GM18861 (cell line): ENCODE measurements around the gene CST9L.

ENCODE experiments used
- ATAC-seq: cut with Tn5 transposase; IDR thresholded peaks from one replicate; pipeline ENCODE4 v1.9.1; 2021; ENCODE audit not compliant: unreplicated experiment

CST9L gene

DNA sequence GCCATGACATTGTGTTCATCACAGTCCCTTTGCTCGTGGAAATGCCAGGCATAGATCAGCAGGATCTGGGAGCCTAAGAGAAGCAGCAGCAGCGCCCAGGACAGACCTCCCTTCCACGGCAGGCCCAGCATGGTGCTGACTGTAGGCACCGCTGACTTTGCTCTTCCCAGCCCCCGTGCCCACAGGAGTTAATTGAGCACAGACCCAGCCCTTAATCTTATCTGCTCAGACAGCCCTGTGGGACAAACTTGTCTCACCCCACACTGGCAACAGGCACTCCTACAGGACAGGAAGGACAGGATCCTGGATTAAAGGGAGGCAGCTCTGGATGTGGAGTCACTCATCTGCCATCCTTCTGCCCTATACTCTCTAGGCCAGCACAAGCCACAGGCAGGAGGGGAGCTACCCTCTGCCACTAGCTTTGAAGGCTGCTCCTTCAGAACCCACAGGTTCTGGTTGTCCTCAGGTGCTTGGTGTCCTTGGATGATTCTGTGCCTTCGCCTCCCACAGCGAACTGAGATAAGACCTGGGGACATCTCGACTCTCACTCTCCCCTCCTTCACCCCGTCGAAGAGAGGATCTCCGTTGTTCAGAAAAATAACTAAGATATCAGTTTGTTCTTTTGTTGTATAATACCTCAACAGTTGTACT is at the start of gene CST9L:
TSS of gene CST9L (minus strand) at position 165 of the 651 bp plus-strand sequence. CDS start at position 131, 34 bp downstream.
- no peak for ATAC-seq

DNA sequence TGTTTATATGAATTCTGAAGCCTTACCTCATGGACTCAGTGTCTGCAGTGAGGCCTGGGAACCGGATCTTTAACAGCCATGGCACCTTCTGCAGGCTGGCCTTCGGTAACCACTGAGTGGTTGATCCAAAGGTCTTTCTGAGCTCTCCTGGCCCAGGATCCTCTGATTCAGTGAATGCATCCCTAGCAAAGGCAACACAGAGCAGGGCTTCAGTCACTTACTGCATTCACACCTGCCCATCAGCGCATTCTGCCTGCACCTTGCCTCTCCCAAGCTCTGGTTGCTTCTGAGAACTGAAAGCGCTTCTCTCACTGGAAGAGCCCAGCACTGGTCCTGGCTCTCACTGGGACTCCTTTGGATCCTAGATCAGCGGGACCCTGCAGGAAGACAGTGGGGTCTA is 45.9 kb upstream of the CST9L start:
- ATAC-seq: no peak

- no peak for ATAC-seq
These were observed 45.4 kb upstream of the CST9L start for GRCh38 chr20:23613676-23614075.

- no peak for ATAC-seq
These were observed 44.1 kb upstream of the CST9L start for GRCh38 chr20:23612396-23612795.

GRCh38 chr20:23609486-23610109 is 41.3 kb upstream of the CST9L start:
- no peak for ATAC-seq

DNA sequence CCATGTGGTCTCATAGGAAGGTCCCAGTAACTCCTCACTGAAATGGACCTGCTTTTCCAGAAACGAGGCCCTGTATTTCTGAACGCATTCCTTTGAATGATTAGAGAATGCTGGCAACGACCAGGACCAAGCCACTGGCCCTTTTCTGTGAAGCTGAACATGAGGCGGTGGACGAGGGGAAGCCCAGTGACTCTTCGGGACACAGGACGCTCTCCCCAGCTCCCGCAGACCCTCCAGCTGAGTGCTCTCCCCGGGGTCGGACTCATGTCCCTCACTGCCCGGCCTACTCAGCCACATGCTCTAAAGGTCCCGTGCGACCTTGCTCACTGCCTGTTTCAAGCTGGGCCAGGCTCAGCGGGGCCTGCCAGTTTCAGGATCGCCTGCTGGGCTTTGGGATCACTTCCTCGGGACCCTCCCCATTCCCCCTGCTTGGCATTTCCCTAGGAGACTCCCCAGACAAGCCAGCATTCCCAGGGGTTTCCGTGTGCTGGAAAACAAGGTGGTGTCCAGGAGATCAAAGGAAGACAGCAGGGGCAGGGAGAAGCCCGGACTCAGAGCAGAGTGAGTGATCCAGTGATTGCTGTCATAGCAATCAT is 40.1 kb upstream of the CST9L start:
- no peak for ATAC-seq

DNA sequence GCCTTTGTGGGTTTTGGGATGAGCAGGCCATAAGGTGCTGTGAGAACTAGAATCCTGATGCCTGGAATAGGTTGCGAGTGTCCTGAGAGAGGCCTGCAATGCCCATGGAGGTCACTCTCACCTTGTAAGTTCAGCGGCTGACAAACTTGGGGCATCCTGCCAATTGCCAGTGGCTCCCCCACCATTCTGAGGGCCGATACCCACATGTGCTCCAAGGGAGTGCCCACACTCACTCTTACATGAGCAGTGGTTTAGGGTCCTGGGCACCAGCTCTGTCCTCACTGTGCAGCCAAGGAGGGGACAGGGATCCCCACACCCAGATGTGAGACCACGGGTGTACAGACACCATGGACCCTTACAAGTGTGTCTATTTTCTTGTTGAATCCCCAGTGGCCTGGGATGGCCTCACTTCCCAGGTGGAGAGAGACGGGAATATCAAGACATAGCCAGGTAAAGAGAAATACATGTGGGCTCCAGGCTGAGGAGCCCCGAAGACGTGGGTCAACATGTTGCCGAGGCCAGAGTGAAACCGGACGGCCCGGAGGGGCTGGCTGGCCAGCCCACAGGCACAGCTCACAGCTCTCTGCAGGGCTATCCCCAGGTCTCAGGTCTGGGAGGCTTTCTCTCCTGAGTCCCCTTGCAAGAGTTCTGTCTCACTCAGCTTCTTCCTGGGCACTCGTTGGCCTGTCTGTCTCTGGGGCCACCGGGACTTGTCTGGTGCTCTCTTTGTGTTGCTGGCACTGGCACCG is 39.4 kb upstream of the CST9L start:
- no peak for ATAC-seq

- no peak for ATAC-seq
These were observed 38.4 kb upstream of the CST9L start for GRCh38 chr20:23606652-23607049.

GRCh38 chr20:23605867-23606651 is 37.8 kb upstream of the CST9L start, which contains the start of gene CST9:
Gene CST9, minus strand, starts transcription at chr20:23605917. Its CDS starts 53 bp downstream, at chr20:23605864.
- no peak for ATAC-seq

- ATAC-seq: no peak
These were observed 36.0 kb upstream of the CST9L start for GRCh38 chr20:23604306-23604705.

- ATAC-seq: no peak
These were observed 35.0 kb upstream of the CST9L start for GRCh38 chr20:23603321-23603720.

- no peak for ATAC-seq
These were observed 34.4 kb upstream of the CST9L start for GRCh38 chr20:23602699-23603098.

DNA sequence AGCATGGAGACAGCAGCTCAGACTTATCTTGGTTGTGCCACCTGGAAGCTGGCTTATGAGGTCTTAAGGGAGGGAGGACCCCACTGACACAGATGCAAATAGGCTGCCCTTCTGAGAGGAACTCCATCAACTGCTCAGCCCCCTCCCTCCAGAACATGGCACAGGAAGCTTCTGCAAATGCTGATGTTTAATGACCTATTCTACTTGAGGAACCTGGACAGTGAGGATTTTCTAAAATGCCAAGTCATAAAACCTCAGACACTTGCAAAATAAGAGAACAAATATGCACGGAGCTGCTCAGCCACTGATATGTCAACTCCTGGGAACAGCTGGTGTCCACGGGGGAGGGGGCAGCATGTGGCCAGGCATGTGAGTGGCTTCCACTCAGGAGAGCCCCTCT is 34.0 kb upstream of the CST9L start:
- no peak for ATAC-seq

GRCh38 chr20:23601715-23602114 is 33.4 kb upstream of the CST9L start:
- ATAC-seq: no peak

DNA sequence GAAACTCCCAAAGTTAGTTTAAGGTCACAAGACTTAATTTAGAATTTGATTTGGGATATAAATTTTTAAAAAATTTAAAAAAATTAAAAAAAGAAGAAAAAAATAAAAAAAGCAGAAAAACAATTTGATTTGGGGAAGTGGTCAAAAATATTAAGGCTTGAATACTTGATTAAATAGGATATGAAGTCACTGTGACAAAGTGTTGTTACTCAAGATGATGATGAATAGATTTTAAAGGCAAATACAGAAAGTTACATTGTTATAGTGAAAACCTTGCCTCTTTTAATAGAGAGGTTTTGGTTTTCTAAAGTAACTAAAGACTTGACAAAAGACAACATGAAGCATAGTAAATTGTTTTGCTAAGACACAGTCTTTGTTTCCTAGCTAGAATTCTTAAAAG is 30.2 kb upstream of the CST9L start:
- ATAC-seq: no peak

DNA sequence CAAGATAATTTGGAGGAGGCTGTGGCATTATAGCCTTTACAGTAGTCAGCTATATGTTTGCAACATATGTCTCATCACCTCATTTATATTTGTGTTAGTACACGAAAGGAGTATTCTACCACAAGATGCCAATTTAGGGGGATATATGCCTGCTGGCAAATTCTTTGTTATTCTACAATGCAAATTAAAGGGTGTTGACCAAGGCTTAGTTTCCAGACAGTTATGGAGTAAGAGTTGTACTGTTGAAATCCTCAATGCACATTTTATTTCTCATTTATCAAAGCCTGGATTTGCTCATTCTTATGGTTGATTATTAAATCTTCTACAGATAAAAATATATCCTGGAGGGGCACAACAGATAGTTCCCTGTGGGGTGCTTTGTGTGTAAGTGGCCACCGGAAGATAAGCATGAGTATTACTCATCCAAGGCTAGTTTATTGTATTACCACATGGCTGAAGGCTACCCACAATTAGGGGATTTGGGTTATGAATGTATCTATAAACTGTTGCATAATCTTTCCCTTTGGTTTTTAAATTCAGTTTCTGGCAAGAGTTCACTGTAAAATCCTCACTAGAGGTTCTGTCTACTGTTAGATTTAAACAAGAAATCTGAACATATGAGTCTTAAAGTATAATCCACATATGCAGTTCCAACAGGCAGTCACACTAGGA is 28.4 kb upstream of the CST9L start:
- ATAC-seq: no peak

DNA sequence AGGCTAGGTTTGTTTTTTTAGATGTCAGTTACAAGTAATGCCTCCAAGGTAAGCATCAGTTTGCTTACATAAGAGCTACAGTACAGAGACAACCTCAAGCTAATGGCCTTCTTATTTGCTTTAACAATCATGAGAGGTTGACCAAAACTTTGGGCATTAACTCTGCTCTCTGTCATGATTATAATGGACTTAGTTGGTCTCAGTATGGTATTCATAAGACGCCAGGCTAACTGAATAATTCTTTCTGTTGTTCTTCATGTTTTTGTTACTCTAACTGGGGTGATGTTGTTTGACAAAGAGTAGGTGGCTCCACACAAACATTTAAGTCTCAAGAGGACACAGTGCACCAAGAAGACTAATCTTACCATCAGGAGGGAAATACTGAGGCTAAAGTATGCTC is 27.7 kb upstream of the CST9L start:
- ATAC-seq: no peak

DNA sequence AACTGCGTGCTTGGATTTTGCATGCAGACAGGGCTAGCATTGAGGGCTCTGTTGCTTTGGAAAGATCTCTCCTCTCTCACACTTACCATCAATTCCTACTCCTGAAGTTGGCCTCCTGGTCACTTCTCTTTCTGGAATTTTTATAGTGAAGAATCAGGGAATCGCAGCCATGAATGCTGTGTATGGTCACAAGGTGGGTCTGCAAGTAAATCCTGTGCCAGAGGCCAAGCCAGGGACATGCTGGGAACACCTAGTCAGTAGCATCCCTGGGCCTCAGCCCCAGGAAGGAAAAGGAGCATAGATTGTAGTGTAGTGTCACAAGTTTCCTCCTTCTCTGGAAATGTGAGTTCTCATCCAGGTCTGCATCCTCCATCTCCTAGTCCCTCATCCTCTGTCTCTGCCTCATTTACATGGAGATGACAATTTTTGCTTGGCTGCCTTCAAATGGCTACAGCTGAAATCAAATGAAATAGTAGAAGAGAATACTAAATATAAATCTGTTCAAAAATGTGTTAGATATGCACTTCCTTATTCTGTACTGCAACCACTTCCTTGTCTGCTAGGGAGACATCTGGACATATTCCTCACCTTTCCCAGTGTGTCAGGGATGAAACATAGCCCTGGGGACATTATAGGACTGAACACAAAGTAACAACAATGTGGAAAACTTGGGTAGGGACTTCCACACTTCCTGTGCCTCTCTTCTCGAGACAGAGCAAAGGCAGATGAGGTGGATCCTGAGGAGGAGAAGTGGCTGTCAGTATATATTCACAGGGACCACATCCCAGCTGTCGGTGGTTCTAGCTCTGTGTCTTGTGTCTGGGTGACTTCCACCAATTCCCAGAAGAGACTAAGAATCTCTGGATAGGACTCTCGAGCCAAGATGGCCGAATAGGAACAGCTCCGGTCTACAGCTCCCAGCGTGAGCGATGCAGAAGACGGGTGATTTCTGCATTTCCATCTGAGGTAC is 20.4 kb upstream of the CST9L start:
- ATAC-seq: no peak

- no peak for ATAC-seq
These were observed 19.3 kb upstream of the CST9L start for GRCh38 chr20:23587631-23588030.
